OCI-LY1 (cell line): ENCODE measurements around the gene ZNF33A.
A peak's percentile ranks its signal among the peaks of the same experiment; 100 is the strongest.

ENCODE experiments used
- H2AFZ ChIP-seq: fragments of 200-600 bp; sonication (generic), shearing (Covaris generic); 2 replicates; pipeline ENCODE4 v1.6.0; 2014; ENCODE audit warnings: antibody characterized with exemption, mild to moderate bottlenecking, low read length
- H3F3A ChIP-seq: fragments of 200-600 bp; sonication (generic), shearing (Covaris generic); 2 replicates; pipeline ENCODE4 v1.6.0; 2014; ENCODE audit warnings: mild to moderate bottlenecking, antibody characterized with exemption, low read length, moderate library complexity; ENCODE audit not compliant: insufficient read depth
- H3K27ac ChIP-seq: fragments of 200-600 bp; sonication (generic); 2 replicates; pipeline ENCODE4 v1.5.1; 2014; ENCODE audit warnings: low read length, mixed run types, mild to moderate bottlenecking, low read depth; ENCODE audit not compliant: poor library complexity, severe bottlenecking
- H3K27me3 ChIP-seq: fragments of 200-600 bp; sonication (generic); 2 replicates; pipeline ENCODE4 v1.6.0; 2014; ENCODE audit warnings: antibody characterized with exemption, mild to moderate bottlenecking, low read length, moderate library complexity; ENCODE audit not compliant: insufficient read depth
- H3K36me3 ChIP-seq: fragments of 200-600 bp; sonication (generic); 2 replicates; pipeline ENCODE4 v1.6.1; 2014; ENCODE audit warnings: mild to moderate bottlenecking, antibody characterized with exemption, low read length, moderate library complexity, mixed read lengths; ENCODE audit not compliant: insufficient read depth
- H3K4me1 ChIP-seq: fragments of 200-600 bp; sonication (generic); 2 replicates; pipeline ENCODE4 v1.5.1; 2014; ENCODE audit warnings: mild to moderate bottlenecking, low read length, moderate library complexity; ENCODE audit not compliant: insufficient read depth, severe bottlenecking
- H3K4me2 ChIP-seq: fragments of 200-600 bp; sonication (generic), shearing (Covaris generic); 2 replicates; pipeline ENCODE4 v1.6.1; 2014; ENCODE audit warnings: low read length
- H3K4me3 ChIP-seq: fragments of 200-600 bp; sonication (generic); 2 replicates; pipeline ENCODE4 v1.5.1; 2014; ENCODE audit warnings: low read length, low read depth, mild to moderate bottlenecking, mixed read lengths; ENCODE audit not compliant: poor library complexity, severe bottlenecking
- H3K79me2 ChIP-seq: fragments of 200-600 bp; shearing (Covaris generic); 2 replicates; pipeline ENCODE4 v1.6.1; 2016; ENCODE audit warnings: mixed run types, low read length, mixed read lengths; ENCODE audit not compliant: insufficient read depth
- H3K9ac ChIP-seq: fragments of 200-600 bp; sonication (generic), shearing (Covaris generic); 2 replicates; pipeline ENCODE4 v1.6.1; 2014; ENCODE audit warnings: mild to moderate bottlenecking, low read length, mixed read lengths
- H3K9me2 ChIP-seq: fragments of 200-600 bp; sonication (generic), shearing (Covaris generic); 2 replicates; pipeline ENCODE4 v1.6.1; 2014; ENCODE audit warnings: low read depth, mild to moderate bottlenecking, low read length, mixed read lengths
- H3K9me3 ChIP-seq: fragments of 200-600 bp; shearing (Covaris generic); 2 replicates; pipeline ENCODE4 v1.6.1; 2014; ENCODE audit warnings: low read length, mixed read lengths
- H4K20me1 ChIP-seq: fragments of 200-600 bp; sonication (generic), shearing (Covaris generic); 2 replicates; pipeline ENCODE4 v1.6.0; 2016; ENCODE audit warnings: mild to moderate bottlenecking, low read length; ENCODE audit not compliant: insufficient read depth
- CTCF ChIP-seq: fragments of 200-600 bp; sonication (generic), shearing (Covaris generic); IDR thresholded peaks from 2 replicates; pipeline ENCODE4 v1.5.1; 2017; ENCODE audit warnings: mild to moderate bottlenecking, antibody characterized with exemption, low read length, moderate library complexity, mixed read lengths
- EZH2 ChIP-seq: fragments of 200-600 bp; sonication (generic), shearing (Covaris generic); IDR thresholded peaks from 2 replicates; pipeline ENCODE4 v1.8.0; 2017; ENCODE audit warnings: borderline replicate concordance, mixed run types, mild to moderate bottlenecking, antibody characterized with exemption, low read length, moderate library complexity, mixed read lengths

Gene ZNF33A

GRCh38 chr10:38027986-38028385 lies 17.5 kb downstream of the ZNF33A start:
- Histone ChIP-seq H3K36me3 (peaks cover 83% of the 10 kb centered on the region), H3K27me3 (no peaks in the 10 kb centered on the region), H3F3A (no peaks in the 10 kb centered on the region), H2AFZ (no peak overlapping the region), H3K79me2 (no peaks in the 10 kb centered on the region), H3K9me2 (no peaks in the 10 kb centered on the region), H3K4me1 (peaks cover 4% of the 10 kb centered on the region), H3K27ac (no peak overlapping the region), H3K9me3 (no peaks in the 10 kb centered on the region), H3K4me2 (no peak overlapping the region), H3K4me3 (no peak overlapping the region), H3K9ac (no peak overlapping the region), H4K20me1 (no peaks in the 10 kb centered on the region)
- TF ChIP-seq CTCF (no peak), EZH2 (no peak)

- Histone ChIP-seq H3K27ac (no peak overlapping the region), H2AFZ (no peak overlapping the region), H3F3A (no peaks in the 10 kb centered on the region), H3K4me3 (no peak overlapping the region), H3K9me2 (no peaks in the 10 kb centered on the region), H3K27me3 (no peaks in the 10 kb centered on the region), H3K36me3 (peaks cover 79% of the 10 kb centered on the region), H3K9me3 (no peaks in the 10 kb centered on the region), H3K4me2 (no peak overlapping the region), H3K4me1 (no peaks in the 10 kb centered on the region), H3K79me2 (no peaks in the 10 kb centered on the region), H4K20me1 (no peaks in the 10 kb centered on the region), H3K9ac (no peak overlapping the region)
- TF ChIP-seq EZH2 (no peak), CTCF (no peak)
These were observed 22.4 kb downstream of the ZNF33A start for GRCh38 chr10:38032886-38033285.

GRCh38 chr10:38038107-38038931 lies 27.8 kb downstream of the ZNF33A start:
- peaks cover 11% of the 10 kb centered on the region for H3K4me1 ChIP-seq
- H3K9ac ChIP-seq, result no peak overlapping the region
- H3K36me3 ChIP-seq, result peaks cover 78% of the 10 kb centered on the region
- H3K4me3 ChIP-seq, result peak overlapping the region; percentile 42
- H3K9me2 ChIP-seq, result no peaks in the 10 kb centered on the region
- H2AFZ ChIP-seq, result no peak overlapping the region
- TF ChIP-seq CTCF (no peak), EZH2 (no peak)
- peak overlapping the region; percentile 40 for H3K27ac ChIP-seq
- H3K27me3 ChIP-seq, result no peaks in the 10 kb centered on the region
- H3K79me2 ChIP-seq, result no peaks in the 10 kb centered on the region
- no peaks in the 10 kb centered on the region for H3F3A ChIP-seq
- no peaks in the 10 kb centered on the region for H4K20me1 ChIP-seq
- H3K4me2 ChIP-seq, result peak overlapping the region; percentile 28
- no peaks in the 10 kb centered on the region for H3K9me3 ChIP-seq
